K562 (cell line): ENCODE data around the gene NCOA3.
"Not testable (repeated sequence)": the region's sequence is repeated elsewhere in the genome, so short reads cannot be mapped to it uniquely, and the experiment has no call there.

Source experiments
- NR2C2 ChIP-seq, 2 experiments: fragments of 200-800 bp in 1 of 2; sonication (Bioruptor generic) in 1 of 2; sonication (generic) in 1 of 2; formaldehyde crosslinking in 1 of 2; IDR thresholded peaks; 2 replicates each; pipeline versions ENCODE4 v1.6.1 to v1.8.0; 2016 to 2022; ENCODE audit warnings: mild to moderate bottlenecking in 1 of 2, missing compliant biosample characterization in 1 of 2, missing genetic modification characterization in 1 of 2, missing genetic modification reagents in 1 of 2
- POLR2AphosphoS5 ChIP-seq: IDR thresholded peaks from 2 replicates; pipeline ENCODE4 v1.6.1; 2011; ENCODE audit warnings: mild to moderate bottlenecking, low read depth, low read length, moderate library complexity; ENCODE audit not compliant: control insufficient read depth, insufficient read depth
- ZSCAN29 ChIP-seq: fragments of 450-650 bp; IDR thresholded peaks from 2 replicates; pipeline ENCODE4 v1.6.1; 2017

- TF ChIP-seq NR2C2 (CRISPR knock-in tag; IDR thresholded peaks at IDR 0.05); NR2C2 (tag; IDR thresholded peaks at IDR 0.05); POLR2AphosphoS5; ZSCAN29: not testable (repeated sequence)
These were observed 93.5 kb downstream of the NCOA3 start for GRCh38 chr20:47595138-47595537.
